Measurements from ENCODE around the gene CSK.

- no peak for TF ChIP-seq POLR2A (IDR thresholded peaks at IDR 0.05)
- TF ChIP-seq, protein P1, sequence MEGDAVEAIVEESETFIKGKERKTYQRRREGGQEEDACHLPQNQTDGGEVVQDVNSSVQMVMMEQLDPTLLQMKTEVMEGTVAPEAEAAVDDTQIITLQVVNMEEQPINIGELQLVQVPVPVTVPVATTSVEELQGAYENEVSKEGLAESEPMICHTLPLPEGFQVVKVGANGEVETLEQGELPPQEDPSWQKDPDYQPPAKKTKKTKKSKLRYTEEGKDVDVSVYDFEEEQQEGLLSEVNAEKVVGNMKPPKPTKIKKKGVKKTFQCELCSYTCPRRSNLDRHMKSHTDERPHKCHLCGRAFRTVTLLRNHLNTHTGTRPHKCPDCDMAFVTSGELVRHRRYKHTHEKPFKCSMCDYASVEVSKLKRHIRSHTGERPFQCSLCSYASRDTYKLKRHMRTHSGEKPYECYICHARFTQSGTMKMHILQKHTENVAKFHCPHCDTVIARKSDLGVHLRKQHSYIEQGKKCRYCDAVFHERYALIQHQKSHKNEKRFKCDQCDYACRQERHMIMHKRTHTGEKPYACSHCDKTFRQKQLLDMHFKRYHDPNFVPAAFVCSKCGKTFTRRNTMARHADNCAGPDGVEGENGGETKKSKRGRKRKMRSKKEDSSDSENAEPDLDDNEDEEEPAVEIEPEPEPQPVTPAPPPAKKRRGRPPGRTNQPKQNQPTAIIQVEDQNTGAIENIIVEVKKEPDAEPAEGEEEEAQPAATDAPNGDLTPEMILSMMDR (IDR thresholded peaks at IDR 0.05) = peak; percentile 75 to 91 (median 86)
Observed at GRCh38 chr15:74799856-74800558, 18.1 kb downstream of the CSK start.
